ENCODE data around the gene DDX41. TPM values are rescaled to one million over a fixed set of nuclear protein-coding genes. Genes with fewer than 3 reads are reported as not detected.
"Not testable (repeated sequence)": the region's sequence is repeated elsewhere in the genome, so short reads cannot be mapped to it uniquely, and the experiment has no call there.

DDX41 gene
- 74.4 TPM for polyA plus RNA-seq (2013, experiment 1 of 2)
- 72.2 TPM for polyA plus RNA-seq (2013, experiment 2 of 2)

DNA sequence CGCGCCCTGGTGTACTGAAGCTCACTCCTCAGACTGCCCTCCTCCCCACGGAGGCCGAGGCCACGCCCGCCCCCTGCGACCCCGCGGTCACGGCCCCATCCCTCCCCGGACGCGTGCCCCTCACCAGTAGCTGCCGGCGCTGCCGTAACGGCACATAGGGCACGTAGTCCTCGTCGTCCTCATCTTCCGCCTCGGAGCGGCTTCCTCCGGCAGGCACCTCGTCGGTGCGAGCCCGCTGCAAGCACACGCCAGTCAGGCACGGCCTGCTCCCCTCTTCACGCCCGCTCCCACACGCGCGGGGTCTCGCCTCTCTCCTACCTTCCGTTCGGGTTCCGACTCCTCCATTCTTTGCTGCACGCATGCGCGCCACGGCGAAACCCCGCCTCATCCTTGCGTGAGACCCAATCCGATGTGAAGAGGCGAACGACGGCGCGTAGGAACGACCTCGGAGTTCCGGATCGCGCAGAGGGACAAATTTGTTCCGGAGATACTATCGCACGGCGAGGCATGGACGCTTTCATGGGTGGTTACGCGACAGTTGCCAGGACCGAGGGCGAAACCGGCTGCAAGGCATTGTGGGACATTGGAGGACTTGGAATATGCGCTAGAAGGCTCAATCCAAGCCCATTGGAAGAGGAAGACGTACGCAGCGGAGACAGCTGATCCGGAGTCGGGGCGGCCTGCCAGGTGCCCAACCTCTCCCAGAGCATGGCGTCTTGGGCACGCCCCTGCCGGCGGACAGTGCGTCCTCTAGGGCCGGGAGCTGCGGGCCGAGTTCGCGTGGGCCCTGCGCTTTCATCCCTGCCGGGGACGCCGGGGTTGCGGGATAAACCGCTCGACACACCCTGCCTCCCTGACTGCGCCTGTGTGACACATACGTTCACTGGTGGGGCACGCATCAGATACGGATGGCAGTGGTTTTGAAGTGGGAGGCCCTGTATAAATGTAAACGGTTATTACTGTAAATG, at the start of gene DDX41:
DDX41 (minus strand) TSS at position 361 of the 968 bp plus-strand sequence; CDS start at position 345, 16 bp downstream.
- H2AK5ac ChIP-seq (ENCODE audit: low read length), result no peak within 1 kb of the TSS
- H3K4me1 ChIP-seq (ENCODE audit: control insufficient read depth, low read depth, low read length), result no peaks in the 10 kb centered on the region
- peak; percentile 99 for DNase-seq

DNA sequence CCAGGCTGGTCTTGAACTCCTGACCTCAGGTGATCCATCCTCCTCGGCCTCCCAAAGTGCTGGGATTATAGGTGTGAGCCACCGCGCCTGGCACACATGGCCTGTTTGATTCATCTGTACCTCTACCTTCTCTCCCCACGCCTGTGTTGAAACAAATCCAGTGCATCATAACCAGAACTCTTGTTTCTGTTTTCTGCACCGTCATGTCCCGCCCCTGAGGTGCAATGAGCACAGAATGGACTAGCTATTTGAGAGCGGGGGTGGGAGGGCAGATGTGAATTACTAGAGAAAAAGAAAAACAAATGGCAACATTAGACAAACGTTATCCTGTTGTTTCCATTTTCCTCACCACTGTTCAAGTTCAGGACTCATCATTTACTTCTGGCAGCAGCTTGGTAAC, 48.3 kb upstream of the DDX41 start:
- Histone ChIP-seq H3K27ac (ENCODE audit: low read depth, low read length) (no peak overlapping the region), H3K27me3 (ENCODE audit: insufficient read depth, low read length, poor library complexity) (no peaks in the 10 kb centered on the region), H3K23ac (ENCODE audit: low read length) (no peak overlapping the region), H4K5ac (ENCODE audit: low read length) (no peak overlapping the region), H3K4me3 (ENCODE audit: low read length) (no peak overlapping the region), H3K9ac (ENCODE audit: low read length) (no peak overlapping the region), H2BK15ac (replicated peaks; ENCODE audit: low read depth) (no peak overlapping the region), H4K8ac (ENCODE audit: low read depth, low read length) (no peak overlapping the region), H3K18ac (ENCODE audit: low read length) (no peak overlapping the region), H3K56ac (ENCODE audit: low read length) (no peak overlapping the region), H2AK5ac (ENCODE audit: low read length) (no peak overlapping the region), H3K4me2 (ENCODE audit: low read length) (no peak overlapping the region), H3K36me3 (ENCODE audit: control insufficient read depth, insufficient read depth, low read length) (no peaks in the 10 kb centered on the region), H2BK5ac (ENCODE audit: low read length) (no peak overlapping the region), H3K79me1 (ENCODE audit: low read length) (no peaks in the 10 kb centered on the region), H3K79me2 (ENCODE audit: control insufficient read depth, insufficient read depth, low read length) (no peaks in the 10 kb centered on the region), H2BK120ac (ENCODE audit: low read depth, low read length) (no peak overlapping the region), H3K4me1 (ENCODE audit: control insufficient read depth, low read depth, low read length) (no peaks in the 10 kb centered on the region), H3K4ac (ENCODE audit: low read depth, low read length) (no peak overlapping the region)
- DNase-seq, result no peak
- WGBS (ENCODE audit: extremely low coverage, insufficient coverage, low lambda C conversion rate), result no CpG with 5 or more reads among the region's 8 CpGs

More for the DNA sequence above, at the start of gene DDX41:
- H3K27ac ChIP-seq (ENCODE audit: low read depth, low read length), result peak within 1 kb of the TSS; percentile 18
- peak within 1 kb of the TSS; percentile 100 for H3K56ac ChIP-seq (ENCODE audit: low read length)
- H3K4me3 ChIP-seq (ENCODE audit: low read length), result peak within 1 kb of the TSS; percentile 95
- no peak within 1 kb of the TSS for H3K4ac ChIP-seq (ENCODE audit: low read depth, low read length)
- peak within 1 kb of the TSS; percentile 98 for H3K9ac ChIP-seq (ENCODE audit: low read length)
- no CpG with 5 or more reads among the region's 96 CpGs for WGBS (ENCODE audit: extremely low coverage, insufficient coverage, low lambda C conversion rate)
- H3K4me2 ChIP-seq (ENCODE audit: low read length), result peak within 1 kb of the TSS; percentile 92
- H3K18ac ChIP-seq (ENCODE audit: low read length), result no peak within 1 kb of the TSS
- no peak within 1 kb of the TSS for H4K5ac ChIP-seq (ENCODE audit: low read length)
- no peak within 1 kb of the TSS for H2BK120ac ChIP-seq (ENCODE audit: low read depth, low read length)
- H3K27me3 ChIP-seq (ENCODE audit: insufficient read depth, low read length, poor library complexity), result no peaks in the 10 kb centered on the region
- H3K79me1 ChIP-seq (ENCODE audit: low read length), result peaks cover 13% of the 10 kb centered on the region
- H3K36me3 ChIP-seq (ENCODE audit: control insufficient read depth, insufficient read depth, low read length), result peaks cover 10% of the 10 kb centered on the region
- no peak within 1 kb of the TSS for H2BK15ac ChIP-seq (replicated peaks; ENCODE audit: low read depth)
- H3K79me2 ChIP-seq (ENCODE audit: control insufficient read depth, insufficient read depth, low read length), result peaks cover 10% of the 10 kb centered on the region
- peak within 1 kb of the TSS; percentile 61 for H2BK5ac ChIP-seq (ENCODE audit: low read length)
- H3K23ac ChIP-seq (ENCODE audit: low read length), result peak within 1 kb of the TSS; percentile 91
- H4K8ac ChIP-seq (ENCODE audit: low read depth, low read length), result no peak within 1 kb of the TSS

DNA sequence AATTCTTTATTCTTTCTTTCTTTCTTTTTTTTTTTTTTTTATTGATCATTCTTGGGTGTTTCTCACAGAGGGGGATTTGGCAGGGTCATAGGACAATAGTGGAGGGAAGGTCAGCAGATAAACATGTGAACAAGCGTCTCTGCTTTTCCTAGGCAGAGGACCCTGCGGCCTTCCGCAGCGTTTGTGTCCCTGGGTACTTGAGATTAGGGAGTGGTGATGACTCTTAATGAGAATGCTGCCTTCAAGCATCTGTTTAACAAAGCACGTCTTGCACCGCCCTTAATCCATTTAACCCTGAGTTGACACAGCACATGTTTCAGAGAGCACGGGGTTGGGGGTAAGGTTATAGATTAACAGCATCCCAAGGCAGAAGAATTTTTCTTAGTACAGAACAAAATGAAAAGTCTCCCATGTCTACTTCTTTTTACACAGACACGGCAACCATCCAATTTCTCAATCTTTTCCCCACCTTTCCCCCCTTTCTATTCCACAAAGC, 42.7 kb upstream of the DDX41 start:
- H4K5ac ChIP-seq (ENCODE audit: low read length); H3K79me1 ChIP-seq (ENCODE audit: low read length): not testable (repeated sequence)

DNA sequence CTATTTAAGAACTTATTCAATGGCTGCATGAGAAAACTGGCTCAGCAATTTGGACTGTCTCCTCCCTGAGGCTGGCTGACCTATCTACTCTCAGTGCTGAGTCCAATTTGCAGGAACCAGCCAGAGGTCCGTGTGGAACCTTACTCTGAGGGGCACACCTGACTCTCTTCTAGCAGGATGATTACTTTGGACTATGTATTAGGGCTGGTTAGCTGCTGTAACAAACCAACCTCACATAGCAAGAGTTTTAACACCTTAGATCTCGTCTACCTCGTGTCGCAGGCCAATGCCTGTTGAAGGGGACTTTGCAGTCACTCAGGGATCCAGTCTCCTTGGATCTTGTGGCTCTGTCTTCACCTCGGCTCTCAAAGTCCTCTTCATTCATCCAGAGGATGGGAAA, 41.0 kb upstream of the DDX41 start:
- H3K27me3 ChIP-seq (ENCODE audit: insufficient read depth, low read length, poor library complexity), result no peaks in the 10 kb centered on the region
- H4K5ac ChIP-seq (ENCODE audit: low read length), result no peak overlapping the region
- no peak overlapping the region for H3K4me2 ChIP-seq (ENCODE audit: low read length)
- peaks cover 11% of the 10 kb centered on the region for H3K79me2 ChIP-seq (ENCODE audit: control insufficient read depth, insufficient read depth, low read length)
- no peak overlapping the region for H3K4me3 ChIP-seq (ENCODE audit: low read length)
- no peak overlapping the region for H2AK5ac ChIP-seq (ENCODE audit: low read length)
- no CpG with 5 or more reads among the region's 5 CpGs for WGBS (ENCODE audit: extremely low coverage, insufficient coverage, low lambda C conversion rate)
- H2BK120ac ChIP-seq (ENCODE audit: low read depth, low read length), result no peak overlapping the region
- no peak overlapping the region for H3K9ac ChIP-seq (ENCODE audit: low read length)
- no peak overlapping the region for H3K27ac ChIP-seq (ENCODE audit: low read depth, low read length)
- no peak overlapping the region for H3K4ac ChIP-seq (ENCODE audit: low read depth, low read length)
- no peak overlapping the region for H3K56ac ChIP-seq (ENCODE audit: low read length)
- H3K79me1 ChIP-seq (ENCODE audit: low read length), result peaks cover 7% of the 10 kb centered on the region
- no peak for DNase-seq
- H4K8ac ChIP-seq (ENCODE audit: low read depth, low read length), result no peak overlapping the region
- H2BK5ac ChIP-seq (ENCODE audit: low read length), result no peak overlapping the region
- H3K36me3 ChIP-seq (ENCODE audit: control insufficient read depth, insufficient read depth, low read length), result no peaks in the 10 kb centered on the region
- no peak overlapping the region for H2BK15ac ChIP-seq (replicated peaks; ENCODE audit: low read depth)
- no peak overlapping the region for H3K23ac ChIP-seq (ENCODE audit: low read length)
- H3K18ac ChIP-seq (ENCODE audit: low read length), result no peak overlapping the region
- H3K4me1 ChIP-seq (ENCODE audit: control insufficient read depth, low read depth, low read length), result peaks cover 6% of the 10 kb centered on the region

More for the DNA sequence above, 42.7 kb upstream of the DDX41 start:
- H3K27ac ChIP-seq (ENCODE audit: low read depth, low read length); H3K9ac ChIP-seq (ENCODE audit: low read length); H2BK5ac ChIP-seq (ENCODE audit: low read length); H3K23ac ChIP-seq (ENCODE audit: low read length); H3K4me3 ChIP-seq (ENCODE audit: low read length); H3K56ac ChIP-seq (ENCODE audit: low read length); H2AK5ac ChIP-seq (ENCODE audit: low read length); H2BK15ac ChIP-seq (replicated peaks; ENCODE audit: low read depth); H3K4me2 ChIP-seq (ENCODE audit: low read length); H3K27me3 ChIP-seq (ENCODE audit: insufficient read depth, low read length, poor library complexity); H4K8ac ChIP-seq (ENCODE audit: low read depth, low read length); H3K4ac ChIP-seq (ENCODE audit: low read depth, low read length); DNase-seq; H3K4me1 ChIP-seq (ENCODE audit: control insufficient read depth, low read depth, low read length); H3K36me3 ChIP-seq (ENCODE audit: control insufficient read depth, insufficient read depth, low read length); H3K79me2 ChIP-seq (ENCODE audit: control insufficient read depth, insufficient read depth, low read length); H2BK120ac ChIP-seq (ENCODE audit: low read depth, low read length); H3K18ac ChIP-seq (ENCODE audit: low read length): not testable (repeated sequence)
- no CpG with 5 or more reads among the region's 8 CpGs for WGBS (ENCODE audit: extremely low coverage, insufficient coverage, low lambda C conversion rate)

DNA sequence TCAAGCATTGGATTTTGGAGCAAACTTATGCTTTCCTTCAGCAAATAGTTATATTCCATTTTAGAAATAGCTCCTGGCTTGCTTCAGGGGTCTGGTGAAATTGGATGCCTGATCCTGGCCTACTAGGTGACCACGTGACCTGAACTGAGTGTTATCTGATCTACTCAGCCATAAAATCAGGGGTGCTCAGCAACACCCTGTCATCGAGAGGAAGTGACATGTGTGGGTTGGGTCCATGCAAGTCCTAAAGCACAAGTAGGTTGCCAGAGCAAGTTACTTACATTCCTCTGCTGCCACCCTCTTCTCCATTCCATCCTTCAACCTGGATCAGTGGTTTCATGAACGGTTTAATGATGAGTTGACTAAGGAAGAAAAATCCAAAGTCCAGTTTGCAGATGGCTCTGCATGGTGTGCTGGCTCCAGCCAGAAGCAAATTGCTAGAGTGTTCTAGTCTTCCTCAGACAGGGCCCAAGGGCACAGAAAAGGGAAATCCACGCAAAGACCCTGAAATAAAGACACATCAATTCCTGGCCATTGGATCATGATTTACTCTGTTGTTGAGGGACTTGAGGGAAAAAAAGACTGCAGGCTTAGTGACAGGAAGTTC, 40.4 kb upstream of the DDX41 start:
- Histone ChIP-seq H4K8ac (ENCODE audit: low read depth, low read length) (no peak overlapping the region), H2BK15ac (replicated peaks; ENCODE audit: low read depth) (no peak overlapping the region), H3K27me3 (ENCODE audit: insufficient read depth, low read length, poor library complexity) (no peaks in the 10 kb centered on the region), H3K36me3 (ENCODE audit: control insufficient read depth, insufficient read depth, low read length) (no peaks in the 10 kb centered on the region), H4K5ac (ENCODE audit: low read length) (no peak overlapping the region), H3K4ac (ENCODE audit: low read depth, low read length) (no peak overlapping the region), H2BK5ac (ENCODE audit: low read length) (no peak overlapping the region), H3K79me2 (ENCODE audit: control insufficient read depth, insufficient read depth, low read length) (peaks cover 18% of the 10 kb centered on the region), H3K27ac (ENCODE audit: low read depth, low read length) (no peak overlapping the region), H3K56ac (ENCODE audit: low read length) (no peak overlapping the region), H3K23ac (ENCODE audit: low read length) (no peak overlapping the region), H3K4me2 (ENCODE audit: low read length) (no peak overlapping the region), H3K79me1 (ENCODE audit: low read length) (peaks cover 13% of the 10 kb centered on the region), H2AK5ac (ENCODE audit: low read length) (no peak overlapping the region), H2BK120ac (ENCODE audit: low read depth, low read length) (no peak overlapping the region), H3K18ac (ENCODE audit: low read length) (no peak overlapping the region), H3K4me3 (ENCODE audit: low read length) (no peak overlapping the region), H3K9ac (ENCODE audit: low read length) (no peak overlapping the region), H3K4me1 (ENCODE audit: control insufficient read depth, low read depth, low read length) (peaks cover 6% of the 10 kb centered on the region)
- WGBS (ENCODE audit: extremely low coverage, insufficient coverage, low lambda C conversion rate), result no CpG with 5 or more reads among the region's 4 CpGs
- DNase-seq, result no peak

Data from mesendoderm (in vitro differentiated cells).